IPS-15b (cell line): ENCODE results near the gene SERPINB7.

Experiments used
- H3K27me3 ChIP-seq: one replicate; pipeline ENCODE4 v1.6.1; 2013; ENCODE audit warnings: low read length; ENCODE audit not compliant: control insufficient read depth, insufficient read depth
- H3K36me3 ChIP-seq: one replicate; pipeline ENCODE4 v1.6.1; 2013; ENCODE audit warnings: low read length; ENCODE audit not compliant: control insufficient read depth, insufficient read depth
- H3K4me1 ChIP-seq: one replicate; pipeline ENCODE4 v1.6.1; 2013; ENCODE audit warnings: mild to moderate bottlenecking, low read length; ENCODE audit not compliant: control insufficient read depth, insufficient read depth
- H3K4me3 ChIP-seq: one replicate; pipeline ENCODE4 v1.5.1; 2013; ENCODE audit warnings: low read depth, low read length
- H3K9ac ChIP-seq: one replicate; pipeline ENCODE4 v1.6.1; 2013; ENCODE audit warnings: low read depth, mild to moderate bottlenecking, low read length
- H3K9me3 ChIP-seq: one replicate; pipeline ENCODE4 v1.6.1; 2013; ENCODE audit warnings: mild to moderate bottlenecking, low read length; ENCODE audit not compliant: control insufficient read depth, insufficient read depth

Gene SERPINB7

DNA sequence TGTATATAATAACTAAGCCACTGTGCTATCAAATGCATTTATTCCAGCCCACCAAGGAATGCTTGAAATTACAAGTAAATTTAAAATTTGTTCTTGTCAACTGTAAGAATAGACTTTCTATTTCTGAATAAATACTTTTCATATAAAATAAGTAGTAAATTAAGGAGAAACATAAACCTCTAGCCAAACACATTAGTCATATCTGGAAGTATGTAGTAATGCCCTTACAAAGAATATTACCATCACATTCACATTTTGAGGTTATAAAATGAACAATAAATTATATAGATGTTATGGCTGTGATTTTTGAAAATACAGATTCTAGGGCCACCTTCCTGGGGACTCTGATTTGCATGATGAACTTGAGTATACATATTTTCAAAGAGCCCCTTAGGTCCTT is 54.7 kb downstream of the SERPINB7 start:
- Histone ChIP-seq H3K9me3 (no peaks in the 10 kb centered on the region), H3K36me3 (no peaks in the 10 kb centered on the region), H3K9ac (no peak overlapping the region), H3K27me3 (no peaks in the 10 kb centered on the region), H3K4me1 (no peaks in the 10 kb centered on the region), H3K4me3 (no peak overlapping the region)

DNA sequence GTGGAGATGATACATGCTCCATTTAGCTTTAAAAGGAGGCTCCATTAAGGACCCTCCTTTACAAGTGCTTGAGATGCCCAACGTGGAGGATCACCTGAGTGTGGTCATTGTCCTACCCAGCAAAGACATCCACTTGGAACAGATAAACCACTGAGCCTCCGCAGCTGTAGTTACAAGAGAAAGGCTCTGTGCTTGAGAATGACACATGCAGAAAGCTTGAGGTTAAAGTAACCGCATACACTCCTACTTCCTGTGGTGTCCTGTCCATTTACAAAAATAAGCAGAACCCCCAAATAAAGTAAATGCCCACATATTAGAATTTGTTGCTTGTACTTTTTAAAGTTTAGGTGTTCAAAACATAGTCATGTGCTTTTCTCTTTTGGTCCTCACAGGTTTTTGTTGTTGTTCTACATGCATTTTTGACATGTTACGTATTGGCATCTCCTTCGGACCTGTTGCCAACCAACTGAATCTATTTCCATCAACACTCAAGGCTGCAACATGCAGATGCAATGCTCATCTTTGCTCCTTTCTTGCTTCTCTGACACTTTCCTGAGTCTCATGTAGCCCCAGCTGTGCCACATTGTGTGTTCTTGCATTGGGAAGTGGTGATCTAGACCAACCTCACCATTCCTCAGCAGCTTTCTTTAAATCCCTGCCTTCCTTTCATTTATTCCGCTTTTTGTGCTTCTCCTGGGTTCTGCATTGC is 56.0 kb downstream of the SERPINB7 start:
- no peak overlapping the region for H3K9ac ChIP-seq
- H3K36me3 ChIP-seq = no peaks in the 10 kb centered on the region
- no peaks in the 10 kb centered on the region for H3K9me3 ChIP-seq
- H3K27me3 ChIP-seq = no peaks in the 10 kb centered on the region
- H3K4me1 ChIP-seq = no peaks in the 10 kb centered on the region
- no peak overlapping the region for H3K4me3 ChIP-seq

DNA sequence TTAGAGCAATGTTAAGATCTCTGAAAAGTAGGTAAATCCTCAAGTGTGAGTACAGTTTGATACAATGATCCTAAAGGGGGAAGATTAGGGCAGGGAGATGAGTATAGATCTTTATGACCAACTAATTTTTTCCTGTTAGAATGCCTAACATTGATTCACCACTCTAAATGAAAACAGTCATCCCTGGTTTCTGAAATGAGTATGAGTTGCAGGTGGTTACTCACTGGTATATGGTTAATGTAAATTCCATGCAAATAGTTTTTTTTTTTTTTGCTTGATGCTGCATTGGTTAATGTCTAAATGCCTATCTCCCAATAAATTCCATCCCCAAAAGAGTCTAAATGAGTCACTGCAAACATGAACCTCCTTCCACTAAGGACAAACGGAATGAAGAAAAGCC is 57.3 kb downstream of the SERPINB7 start:
- Histone ChIP-seq H3K4me3 (no peak overlapping the region), H3K9me3 (no peaks in the 10 kb centered on the region), H3K27me3 (no peaks in the 10 kb centered on the region), H3K9ac (no peak overlapping the region), H3K36me3 (no peaks in the 10 kb centered on the region), H3K4me1 (no peaks in the 10 kb centered on the region)

DNA sequence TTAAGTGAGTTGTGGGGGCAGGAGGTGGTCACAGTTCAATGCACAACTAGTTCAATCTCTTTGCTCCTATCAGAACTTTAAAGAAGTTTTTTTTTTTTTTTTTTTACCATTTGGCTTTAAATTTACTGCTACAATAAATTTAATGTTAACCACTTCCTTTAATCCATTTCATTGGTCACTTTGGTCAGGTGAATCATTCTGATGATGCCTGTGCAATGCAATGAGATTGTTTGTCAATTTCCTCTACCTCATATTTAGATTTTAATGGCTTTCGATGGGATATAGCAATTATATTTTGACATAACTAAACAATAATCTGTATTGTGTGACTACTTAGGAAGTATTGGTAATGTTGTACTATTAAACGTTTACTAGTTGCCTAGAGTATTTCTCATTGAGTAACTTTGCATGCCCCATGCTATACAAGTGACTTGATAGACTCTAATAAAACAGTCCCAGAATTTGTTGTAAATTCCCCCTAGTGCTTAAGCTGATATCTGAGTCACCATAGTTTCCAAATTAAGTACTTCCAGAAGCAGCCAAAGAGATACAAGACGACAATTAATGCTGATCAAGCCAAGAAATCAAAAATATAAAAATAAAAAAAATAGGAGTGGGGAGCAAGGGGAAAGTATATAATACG is 59.4 kb downstream of the SERPINB7 start:
- Histone ChIP-seq H3K4me3 (no peak overlapping the region), H3K36me3 (no peaks in the 10 kb centered on the region), H3K4me1 (no peaks in the 10 kb centered on the region), H3K27me3 (no peaks in the 10 kb centered on the region), H3K9me3 (no peaks in the 10 kb centered on the region), H3K9ac (no peak overlapping the region)

DNA sequence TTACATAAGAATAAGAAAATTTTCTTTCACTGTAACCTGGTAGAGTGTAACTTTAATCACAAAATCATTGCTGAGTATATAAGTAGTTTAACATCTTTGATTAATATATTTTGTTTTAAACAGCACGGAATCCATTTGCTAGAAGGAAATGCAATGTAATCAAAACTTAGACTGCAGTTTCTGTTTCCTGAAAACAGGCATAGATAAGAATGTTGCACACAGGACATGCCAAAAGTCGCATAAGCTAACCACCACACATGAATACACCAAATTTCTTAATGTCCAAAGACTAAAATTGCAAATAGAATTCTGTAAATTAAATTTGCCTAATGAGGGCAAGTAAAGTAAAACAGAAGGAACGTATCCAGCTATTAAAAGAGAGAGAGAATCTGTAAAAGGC is 61.2 kb downstream of the SERPINB7 start:
- Histone ChIP-seq H3K4me1 (no peaks in the 10 kb centered on the region), H3K4me3 (no peak overlapping the region), H3K9me3 (no peaks in the 10 kb centered on the region), H3K27me3 (no peaks in the 10 kb centered on the region), H3K36me3 (no peaks in the 10 kb centered on the region), H3K9ac (no peak overlapping the region)

DNA sequence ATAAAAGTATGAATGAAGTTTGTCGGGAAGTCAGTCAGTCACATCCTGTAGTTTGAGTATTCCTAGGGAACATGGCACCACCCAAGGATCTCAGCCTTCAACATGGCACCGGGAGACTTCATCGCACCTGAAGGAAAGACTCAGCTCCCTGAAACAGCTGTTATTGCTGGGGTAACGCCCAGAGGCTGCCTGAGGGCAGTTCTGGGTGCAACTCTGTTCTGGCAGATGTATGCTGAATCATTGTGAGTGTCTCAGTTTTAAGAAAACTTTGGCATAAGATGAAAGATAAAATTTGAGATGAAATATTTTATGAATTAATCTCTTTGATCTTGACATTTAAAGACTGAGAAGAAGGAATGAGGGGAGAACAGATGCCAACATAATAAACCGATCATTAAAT is 62.4 kb downstream of the SERPINB7 start:
- H3K4me3 ChIP-seq = no peak overlapping the region
- H3K4me1 ChIP-seq = no peaks in the 10 kb centered on the region
- no peaks in the 10 kb centered on the region for H3K36me3 ChIP-seq
- no peak overlapping the region for H3K9ac ChIP-seq
- no peaks in the 10 kb centered on the region for H3K9me3 ChIP-seq
- no peaks in the 10 kb centered on the region for H3K27me3 ChIP-seq

DNA sequence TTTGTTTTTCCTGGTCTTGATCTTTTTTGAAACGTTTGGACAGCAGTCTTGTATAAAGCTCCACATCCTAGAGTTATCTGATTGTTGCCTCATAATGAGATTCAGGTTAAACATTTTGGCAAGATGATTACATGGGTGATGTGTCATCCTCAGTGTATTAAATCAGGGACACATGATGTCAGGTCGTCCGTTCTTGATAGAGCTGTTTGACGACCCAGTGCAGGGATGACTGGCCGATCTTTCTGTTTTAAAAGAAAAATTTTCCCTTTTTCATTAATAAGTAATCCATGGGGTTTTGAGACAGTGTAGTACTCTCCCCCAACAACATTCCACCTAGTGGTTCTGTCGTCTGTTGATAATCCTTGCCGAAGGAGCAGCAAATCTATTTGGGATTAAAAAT is 67.8 kb downstream of the SERPINB7 start:
- no peaks in the 10 kb centered on the region for H3K36me3 ChIP-seq
- no peaks in the 10 kb centered on the region for H3K9me3 ChIP-seq
- no peaks in the 10 kb centered on the region for H3K27me3 ChIP-seq
- no peak overlapping the region for H3K9ac ChIP-seq
- H3K4me3 ChIP-seq = no peak overlapping the region
- no peaks in the 10 kb centered on the region for H3K4me1 ChIP-seq

DNA sequence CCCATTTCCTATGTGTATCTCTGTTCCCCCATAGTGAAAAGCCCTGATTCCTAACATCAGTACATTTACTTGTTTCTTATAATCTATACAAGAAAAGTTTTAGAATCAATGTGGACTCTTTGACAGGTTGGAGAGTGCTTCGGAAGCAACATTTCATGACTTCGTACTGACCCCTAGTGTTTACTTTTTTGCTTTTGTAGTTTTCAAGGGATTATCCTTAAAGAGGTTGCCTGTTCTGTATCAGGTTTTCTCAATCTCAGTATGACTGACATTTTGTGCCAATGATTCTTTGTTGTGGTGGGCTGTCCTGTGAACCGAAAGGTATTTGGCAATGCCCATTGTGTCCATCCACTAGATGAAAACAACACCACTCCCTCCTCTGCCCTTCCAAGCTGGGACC is 69.0 kb downstream of the SERPINB7 start:
- Histone ChIP-seq H3K4me3 (no peak overlapping the region), H3K9ac (no peak overlapping the region), H3K27me3 (no peaks in the 10 kb centered on the region), H3K9me3 (no peaks in the 10 kb centered on the region), H3K36me3 (no peaks in the 10 kb centered on the region), H3K4me1 (no peaks in the 10 kb centered on the region)

DNA sequence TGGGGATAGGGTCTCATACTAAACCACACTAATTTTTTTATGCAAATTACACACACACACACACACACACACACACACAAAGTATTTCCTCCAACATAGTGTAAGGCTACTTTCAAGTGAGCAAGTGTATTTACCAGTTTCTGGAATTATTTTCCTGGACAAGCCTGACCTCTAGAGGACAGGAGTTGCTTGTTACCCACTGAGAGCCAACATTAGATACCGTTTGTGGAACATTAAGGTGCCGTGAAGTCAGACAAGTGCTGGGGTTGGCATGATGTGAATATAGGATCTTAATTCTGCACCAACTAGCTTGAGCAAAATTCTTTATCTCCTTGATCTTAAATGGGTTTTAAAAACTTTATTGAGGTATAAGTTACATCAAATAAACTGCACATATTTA is 72.9 kb downstream of the SERPINB7 start:
- no peaks in the 10 kb centered on the region for H3K9me3 ChIP-seq
- no peaks in the 10 kb centered on the region for H3K27me3 ChIP-seq
- no peak overlapping the region for H3K9ac ChIP-seq
- H3K4me3 ChIP-seq = no peak overlapping the region
- no peaks in the 10 kb centered on the region for H3K4me1 ChIP-seq
- H3K36me3 ChIP-seq = no peaks in the 10 kb centered on the region

DNA sequence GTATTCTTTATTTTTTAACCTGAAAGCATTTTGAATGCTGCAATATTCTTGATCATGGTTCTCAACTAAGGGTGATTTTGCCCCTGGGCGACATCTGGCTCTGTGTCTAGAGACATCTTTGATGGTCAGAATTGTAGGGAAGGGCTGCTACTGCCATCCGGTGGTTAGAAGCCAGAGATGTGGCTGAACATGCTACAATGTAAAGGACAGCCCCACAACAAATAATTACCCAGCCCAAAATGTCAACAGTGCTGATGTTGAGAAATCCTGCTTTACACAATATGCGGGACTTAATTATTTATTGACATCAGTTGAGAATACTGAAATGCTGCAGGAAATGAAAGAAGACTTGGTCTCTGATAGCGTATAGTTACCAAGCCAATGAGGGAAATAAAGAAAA is 74.8 kb downstream of the SERPINB7 start:
- no peak overlapping the region for H3K4me3 ChIP-seq
- H3K9me3 ChIP-seq = no peaks in the 10 kb centered on the region
- H3K36me3 ChIP-seq = no peaks in the 10 kb centered on the region
- no peaks in the 10 kb centered on the region for H3K4me1 ChIP-seq
- H3K27me3 ChIP-seq = no peaks in the 10 kb centered on the region
- H3K9ac ChIP-seq = no peak overlapping the region

DNA sequence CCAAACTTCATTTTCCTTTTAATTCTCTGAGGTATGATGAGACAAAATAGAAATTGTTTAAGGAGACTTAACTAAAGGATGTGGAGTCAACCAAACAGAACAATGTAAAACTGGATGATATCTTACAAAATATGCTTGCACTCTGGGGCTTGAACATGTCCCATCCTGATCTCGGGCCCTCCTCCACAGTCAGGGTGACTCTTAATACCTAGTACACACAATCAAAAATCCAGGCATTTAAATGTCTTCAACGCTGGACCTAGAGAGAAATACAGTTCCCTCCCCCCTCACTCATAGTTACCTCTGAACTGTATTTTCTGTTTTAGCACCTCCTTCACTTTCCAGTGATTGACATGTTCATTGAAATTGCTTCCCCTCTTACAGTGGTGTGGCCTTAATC is 75.4 kb downstream of the SERPINB7 start:
- no peak overlapping the region for H3K9ac ChIP-seq
- no peak overlapping the region for H3K4me3 ChIP-seq
- H3K27me3 ChIP-seq = no peaks in the 10 kb centered on the region
- no peaks in the 10 kb centered on the region for H3K36me3 ChIP-seq
- no peaks in the 10 kb centered on the region for H3K9me3 ChIP-seq
- no peaks in the 10 kb centered on the region for H3K4me1 ChIP-seq
